Posterior cingulate gyrus (tissue), 11 donors: ENCODE data around the gene IARS1.

ENCODE experiments used
- DNase-seq, 10 donors: peaks; one replicate each; pipeline versions ENCODE4 v3.0.0 to v3.0.0-alpha.2; 2020 to 2021; ENCODE audit warnings: mixed read lengths in 3 of 10
- intact Hi-C: fragments of 100-400 bp; cut with DNase I; formaldehyde crosslinking; loops from one replicate; pipeline ENCODE4 v1.15.1; 2023

The IARS1 gene

DNA sequence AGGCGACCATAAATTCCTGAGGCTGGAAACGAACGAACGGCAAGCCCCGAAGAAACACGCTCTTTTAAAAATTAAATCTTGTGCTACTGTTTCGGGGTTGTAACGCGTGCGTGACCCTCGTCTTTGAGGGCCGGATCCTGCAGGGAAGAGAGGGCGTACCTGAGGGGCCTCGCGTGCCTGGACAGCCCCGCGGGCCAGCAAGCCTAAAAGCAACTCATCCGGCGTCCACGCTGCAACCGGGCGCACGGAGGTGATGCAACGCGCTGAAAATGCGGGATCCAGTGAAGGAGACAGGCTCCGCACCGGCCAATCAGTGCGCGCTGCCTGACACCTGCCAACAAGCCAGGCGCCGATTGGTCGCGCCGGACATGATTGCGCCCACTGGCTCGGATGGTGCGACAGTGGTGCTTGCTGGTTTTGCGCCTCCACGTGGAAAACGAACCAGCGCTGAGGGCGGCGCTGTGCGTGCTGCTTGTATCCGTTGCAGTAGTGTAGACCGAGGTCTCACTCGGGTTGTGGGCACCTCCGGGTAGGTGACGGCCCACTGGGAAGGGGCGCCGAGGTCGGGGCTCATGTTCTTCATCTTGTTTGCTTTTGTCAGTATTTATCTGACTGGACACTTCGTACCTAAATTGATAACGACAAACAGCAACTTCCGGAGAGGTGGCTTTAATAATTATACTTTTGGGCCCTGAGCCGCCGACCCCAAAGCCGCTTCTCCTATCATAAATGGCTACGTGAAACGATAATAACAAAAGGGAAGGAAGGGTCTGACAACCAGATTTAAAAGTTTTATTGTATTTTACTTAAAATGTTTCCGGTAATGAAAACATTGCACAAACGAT lies at the start of gene IARS1:
TSS of gene IARS1 (minus strand) at position 246 of the 845 bp plus-strand sequence. CDS start 4,278 bp downstream, outside the sequence.
- peak; percentile 98 to 100 (median 100) for DNase-seq
- intact Hi-C loops: loop anchor here (1.0 to 10.0 kb wide), 2 partner anchors 32 to 159 kb away; partner anchors contain the start of genes CENPP and NOL8

DNA sequence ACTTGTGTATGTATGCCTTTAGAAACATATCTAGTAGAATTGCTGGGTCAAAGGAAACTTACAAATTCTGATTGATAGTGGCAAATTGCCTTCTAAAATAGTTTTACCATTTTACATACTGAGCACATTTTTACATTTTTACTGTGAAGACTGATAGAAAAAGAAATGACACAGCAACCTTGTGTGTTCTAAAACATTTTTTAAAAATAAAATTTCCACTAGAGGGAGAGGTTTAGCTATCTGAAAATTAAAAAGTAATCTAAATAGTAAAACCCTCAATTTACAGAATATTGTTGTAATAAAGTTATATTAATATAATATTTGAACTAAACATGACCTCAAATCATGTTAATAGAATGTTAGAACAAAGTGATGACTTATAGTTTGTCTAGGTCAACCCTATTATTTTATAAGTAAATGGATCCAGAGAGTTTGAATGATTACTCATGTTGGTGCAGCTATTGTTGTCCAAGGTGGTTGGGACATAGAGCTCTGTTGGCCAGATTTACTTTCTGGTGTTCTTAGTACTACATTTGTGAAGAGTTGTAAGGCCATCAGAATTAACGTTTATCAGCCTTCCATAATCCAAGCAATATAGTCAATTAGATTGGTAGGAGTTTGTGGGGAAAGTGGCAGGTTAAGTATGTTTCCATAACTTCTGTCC lies 49.5 kb upstream of the IARS1 start:
- intact Hi-C loops: loop anchor here (5.0 to 10.0 kb wide), 2 partner anchors 92 to 289 kb away; no protein-coding TSS in a partner anchor
- DNase-seq: no peak

DNA sequence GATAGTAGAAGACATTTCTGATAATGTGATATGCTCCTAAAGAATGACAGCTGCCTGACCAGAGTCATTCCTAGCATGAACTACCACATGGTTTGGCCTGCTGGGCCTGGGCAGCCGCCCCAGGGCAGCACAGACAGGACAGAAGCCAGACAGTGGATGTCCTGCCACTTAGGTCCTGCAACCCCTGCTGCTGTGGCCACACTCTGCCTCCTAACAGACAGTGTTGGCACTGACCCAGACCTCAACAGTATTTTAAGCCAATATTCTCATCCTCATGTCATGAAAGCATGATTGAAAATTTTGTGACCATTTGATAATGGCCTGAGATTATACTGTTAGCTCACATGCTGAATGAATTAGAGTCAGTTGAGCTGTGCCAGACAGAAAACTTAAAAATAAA lies 48.1 kb upstream of the IARS1 start:
- intact Hi-C loops: loop anchor here (5.0 to 10.0 kb wide), 2 partner anchors 93 to 291 kb away; no protein-coding TSS in a partner anchor
- no peak for DNase-seq

DNA sequence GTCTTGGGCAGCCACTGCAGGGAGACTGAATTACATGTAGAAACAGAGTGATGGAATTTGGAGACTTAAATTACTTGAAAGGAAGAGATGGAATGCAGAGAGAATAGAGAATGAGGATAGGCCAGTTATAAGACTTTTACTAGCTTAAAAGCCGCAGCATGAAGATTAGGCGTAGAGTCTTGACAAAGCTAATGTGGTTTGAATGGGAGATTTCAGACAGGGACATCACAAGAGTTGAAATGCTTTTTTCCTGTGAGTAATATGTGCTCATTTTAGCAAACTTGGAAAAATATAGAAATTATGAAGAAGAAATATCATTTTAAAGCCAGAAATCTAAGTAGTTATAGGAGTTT lies 39.8 kb upstream of the IARS1 start:
- intact Hi-C loops: no loop called here
- DNase-seq: no peak

DNA sequence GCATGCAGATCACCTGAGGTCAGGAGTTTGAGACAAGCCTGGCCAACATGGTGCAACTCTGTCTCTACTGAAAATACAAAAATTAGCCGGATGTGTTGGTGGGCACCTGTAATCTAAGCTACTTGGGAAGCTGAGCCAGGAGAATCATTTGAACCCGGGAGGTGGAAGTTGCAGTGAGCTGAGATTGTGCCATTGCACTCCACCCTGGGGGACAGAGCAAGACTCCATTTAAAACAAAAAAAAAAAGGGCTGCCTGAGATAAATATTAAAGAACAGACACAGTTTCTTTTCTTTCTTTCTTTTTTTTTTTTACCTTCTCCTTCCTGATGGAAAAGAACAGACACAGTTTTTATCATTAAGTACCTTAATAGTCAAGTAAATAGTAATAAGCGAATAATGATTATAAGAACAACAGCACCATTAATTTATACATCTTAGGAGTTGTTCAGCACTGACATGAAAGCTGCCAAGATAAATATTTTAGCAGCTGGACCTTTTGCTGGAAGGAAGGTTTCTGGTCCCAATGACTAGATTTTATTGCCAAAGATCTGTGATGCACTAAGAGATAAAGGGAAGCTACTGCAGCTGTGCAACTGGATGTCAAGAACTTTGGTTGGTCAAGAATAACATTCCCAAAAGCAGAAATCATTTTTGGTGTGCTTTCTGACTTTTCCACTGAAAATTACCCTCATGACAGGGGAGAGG lies 39.2 kb upstream of the IARS1 start:
- intact Hi-C loops: no loop called here
- DNase-seq: no peak

DNA sequence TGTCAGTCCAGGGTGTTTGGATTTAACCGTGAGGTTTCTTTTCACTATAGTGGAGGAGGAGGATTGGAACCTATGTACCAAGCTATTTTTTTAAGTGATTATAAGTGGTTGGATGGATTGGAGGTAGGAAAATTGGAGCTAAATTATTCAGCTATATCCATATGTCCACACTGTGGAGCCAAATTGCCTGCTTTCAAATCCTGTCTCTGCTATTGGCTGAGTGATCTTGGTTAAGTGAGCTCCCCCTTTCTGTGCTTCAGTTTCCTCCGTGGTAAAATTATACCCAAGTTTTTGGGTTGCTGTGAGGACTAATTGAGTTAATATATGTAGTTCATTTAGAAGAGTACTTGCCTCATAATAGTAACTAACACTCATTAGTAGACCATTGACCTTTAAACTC lies 34.7 kb upstream of the IARS1 start:
- intact Hi-C loops: loop anchor here (5.0 kb wide), 1 partner anchor 304 kb away; no protein-coding TSS in a partner anchor

DNA sequence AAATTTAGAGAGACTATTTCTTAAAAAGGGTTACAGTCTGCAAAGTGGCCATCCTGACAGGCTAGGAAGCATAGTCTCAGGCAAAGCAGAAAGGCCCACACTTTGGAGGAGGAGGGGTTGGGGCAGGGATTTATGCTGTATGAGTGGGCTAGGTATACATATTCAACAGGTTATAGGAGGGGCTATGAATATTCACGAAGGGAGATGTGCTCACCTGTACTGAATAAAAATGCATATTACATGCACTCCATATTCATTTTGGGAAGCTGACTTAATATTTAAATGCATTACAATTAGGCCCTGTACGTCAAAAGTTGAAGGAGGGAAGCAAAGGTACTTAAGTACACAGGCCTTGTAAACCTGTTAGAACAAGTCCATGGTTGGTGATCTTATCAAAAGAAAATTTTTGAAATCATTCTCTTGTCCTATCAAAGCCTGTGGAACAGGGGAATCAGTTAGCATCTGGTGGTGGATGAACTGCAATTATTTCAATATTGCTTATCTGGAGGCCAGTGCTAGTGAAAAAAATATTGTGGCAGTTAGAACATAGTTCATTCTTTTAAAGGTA lies 33.9 kb upstream of the IARS1 start:
- intact Hi-C loops: loop anchor here (5.0 kb wide), 1 partner anchor 305 kb away; no protein-coding TSS in a partner anchor
- no peak for DNase-seq

More for the DNA sequence above, 34.7 kb upstream of the IARS1 start:
- DNase-seq: no peak

DNA sequence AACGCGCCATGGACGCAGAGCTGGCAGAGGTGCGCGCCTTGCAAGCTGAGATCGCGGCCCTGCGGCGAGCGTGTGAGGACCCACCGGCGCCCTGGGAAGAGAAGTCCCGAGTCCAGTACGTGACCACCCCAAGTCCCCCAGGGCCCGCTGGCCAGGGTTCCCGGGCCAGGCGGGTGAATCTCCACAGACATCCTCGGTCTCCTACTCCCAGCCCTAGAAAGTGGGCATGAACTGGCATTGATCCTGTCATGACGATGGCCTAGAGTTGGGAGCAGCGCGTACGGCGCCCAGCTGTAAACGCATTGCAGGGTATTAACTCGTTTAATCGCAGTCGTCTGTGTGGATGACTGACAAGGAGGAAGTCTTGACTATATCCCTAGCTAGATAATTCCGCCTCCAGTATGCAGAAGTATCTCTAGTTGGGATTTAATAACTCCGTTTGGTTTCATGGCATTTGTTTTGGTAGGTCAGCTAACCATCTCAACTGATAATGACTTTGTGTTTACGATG lies 32.5 kb upstream of the IARS1 start:
- intact Hi-C loops: loop anchor here (1.0 to 5.0 kb wide), 2 partner anchors 33 to 306 kb away; partner anchors contain the start of gene IARS1
- peak in 1 of 10 donors; percentile 91 for DNase-seq

DNA sequence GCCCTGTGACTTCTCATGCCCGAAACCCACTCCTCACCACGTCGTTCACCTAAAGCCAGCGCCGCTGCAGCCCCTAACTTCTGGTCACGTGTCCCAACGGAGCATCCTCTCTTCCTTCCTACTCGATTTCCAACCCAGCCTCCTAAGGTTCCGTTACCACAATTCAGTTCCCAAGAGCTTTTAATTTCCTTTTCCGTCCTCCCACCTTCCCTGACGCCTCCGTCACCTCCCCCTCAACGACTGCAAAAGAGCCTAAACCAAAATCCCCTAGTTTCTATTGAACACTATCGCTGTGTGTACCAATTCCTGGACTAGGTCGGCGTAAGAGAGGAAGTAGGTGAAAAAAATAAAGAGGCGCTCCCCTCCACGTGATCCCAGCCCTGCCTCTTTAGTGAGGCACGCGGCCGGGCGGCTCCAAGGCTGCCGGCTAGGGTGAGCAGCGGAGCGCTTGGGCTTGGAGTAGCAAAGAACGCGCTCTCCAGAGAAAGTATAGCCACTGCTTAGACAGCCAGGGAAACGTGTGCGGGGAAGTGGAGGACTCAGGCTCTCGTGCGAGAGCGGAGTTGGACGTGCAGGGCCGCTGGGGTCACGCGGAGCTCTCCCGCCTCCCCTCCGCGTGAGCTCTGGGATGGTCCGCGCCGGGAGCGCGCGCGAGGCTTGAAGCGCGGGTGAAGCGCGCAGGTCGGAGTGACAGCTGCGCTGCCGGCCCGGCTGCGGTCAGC lies 31.9 kb upstream of the IARS1 start, which contains the start of the genes CENPP and NOL8:
TSS of gene CENPP (plus strand) at position 685 of the 722 bp plus-strand sequence.
TSS of gene NOL8 (minus strand) at position 82 of the 722 bp plus-strand sequence. CDS start 1,189 bp downstream, outside the sequence.
- intact Hi-C loops: loop anchor here (1.0 to 5.0 kb wide), 2 partner anchors 32 to 307 kb away; partner anchors contain the start of gene IARS1
- peak; percentile 77 to 97 (median 84) for DNase-seq

DNA sequence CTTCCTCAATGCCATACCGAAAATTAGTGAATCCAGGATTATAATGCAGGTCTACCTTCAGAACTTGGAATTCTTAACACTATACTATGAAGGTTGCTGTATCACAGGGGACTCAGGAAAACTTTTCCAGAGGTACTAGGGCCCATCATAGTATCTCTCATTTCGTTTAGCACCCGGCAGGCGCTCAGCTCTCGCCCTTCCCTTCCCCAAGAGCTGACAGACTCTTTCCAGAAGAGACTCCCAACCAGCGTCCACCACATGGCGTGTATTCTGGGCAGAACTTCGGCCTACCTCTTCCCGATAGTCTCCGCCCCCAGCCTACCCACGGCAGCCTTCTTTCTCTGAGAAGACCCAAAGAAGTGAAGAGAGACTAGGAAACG lies 31.4 kb upstream of the IARS1 start:
- DNase-seq: peak in 1 of 10 donors; percentile 43
- intact Hi-C loops: loop anchor here (1.0 to 5.0 kb wide), 2 partner anchors 32 to 307 kb away; partner anchors contain the start of gene IARS1

DNA sequence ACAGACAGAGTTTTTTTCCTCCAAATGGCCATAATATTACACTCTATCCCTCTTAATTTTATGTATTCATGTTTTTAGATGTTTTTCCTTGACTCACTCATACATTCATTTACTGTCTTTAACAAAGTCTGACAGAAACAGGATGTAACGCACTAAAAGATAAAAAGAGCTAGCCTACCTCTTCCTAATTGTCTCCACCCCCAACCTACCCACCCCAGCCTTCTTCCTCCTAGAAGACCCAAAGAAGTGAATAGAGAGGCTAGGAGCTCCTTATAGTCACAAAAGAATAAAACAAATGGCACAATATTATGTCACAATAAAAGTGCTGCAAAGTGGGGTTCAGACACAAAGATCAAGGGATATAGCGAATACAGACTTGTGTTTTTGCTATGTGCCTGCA lies 30.9 kb upstream of the IARS1 start:
- DNase-seq: no peak
- intact Hi-C loops: no loop called here

DNA sequence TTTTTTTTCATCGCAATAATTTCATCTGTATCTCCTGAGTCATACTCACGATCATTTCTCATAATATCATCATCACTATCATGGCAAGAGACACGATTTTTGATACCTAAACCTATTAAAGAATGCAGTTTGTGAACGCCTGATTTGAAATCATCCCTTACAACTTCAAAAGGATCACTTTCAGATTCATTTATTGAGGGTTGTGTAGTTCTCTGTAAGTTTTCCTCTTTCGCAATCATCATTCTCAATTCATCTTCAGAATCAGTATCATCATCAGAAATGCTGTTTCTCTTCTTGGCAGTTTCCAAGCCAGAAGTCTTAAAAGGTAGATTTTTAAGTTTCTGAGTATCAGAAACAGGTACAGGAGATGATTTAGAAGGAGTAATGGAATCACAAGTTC lies 22.0 kb upstream of the IARS1 start:
- intact Hi-C loops: no loop called here
- DNase-seq: no peak

DNA sequence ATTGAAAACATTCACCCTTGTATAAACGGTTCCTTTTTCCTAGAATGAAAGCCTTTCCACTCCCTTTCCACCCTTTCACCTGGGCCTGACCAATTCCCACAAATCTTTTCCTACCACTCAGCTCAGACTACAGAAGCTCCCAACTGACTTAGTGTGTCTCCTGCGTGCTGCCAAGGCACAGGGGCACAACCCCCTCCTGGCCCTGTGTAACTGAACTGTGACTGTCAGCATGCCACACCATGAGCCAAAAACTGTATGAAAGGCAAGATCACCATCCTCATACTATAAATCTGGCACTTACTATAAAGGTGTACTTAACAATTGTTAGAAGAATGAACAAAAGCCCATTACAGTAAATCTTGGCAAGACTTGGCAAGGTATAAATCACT lies 20.1 kb upstream of the IARS1 start:
- no peak for DNase-seq
- intact Hi-C loops: no loop called here

DNA sequence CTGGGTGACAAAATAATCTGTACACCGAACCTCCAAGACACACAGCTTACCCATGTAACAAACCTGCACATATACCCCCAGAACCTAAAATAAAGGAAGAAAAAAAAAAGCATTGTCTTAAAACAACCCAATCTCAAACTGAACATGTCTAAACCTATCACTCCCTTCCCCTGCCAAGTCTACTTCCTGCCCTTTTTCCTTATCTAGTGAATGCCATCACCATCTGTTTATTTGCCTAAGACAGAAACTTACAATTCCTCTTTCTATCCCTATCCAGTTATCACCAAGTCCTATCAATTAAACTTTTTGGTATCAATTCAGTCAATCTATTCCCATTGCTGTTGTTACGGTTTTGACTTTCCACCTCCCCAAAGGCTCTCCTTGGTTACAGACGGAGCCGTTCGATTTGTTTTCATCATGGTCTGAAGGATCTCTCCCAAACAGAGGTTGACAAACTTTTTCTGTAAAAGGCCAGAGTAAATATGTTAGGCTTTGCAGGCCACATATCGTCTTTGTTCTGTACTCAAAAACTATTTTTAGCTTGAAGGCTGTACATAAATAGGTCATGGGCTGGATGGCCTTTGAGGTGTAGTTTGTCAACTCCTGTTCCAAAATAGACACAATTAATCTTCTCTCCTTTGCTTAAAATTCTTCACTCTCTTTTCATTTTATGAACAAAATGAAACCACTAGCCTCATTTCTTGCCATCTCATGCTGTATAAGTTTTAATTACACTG lies 19.6 kb upstream of the IARS1 start:
- DNase-seq: no peak
- intact Hi-C loops: no loop called here

DNA sequence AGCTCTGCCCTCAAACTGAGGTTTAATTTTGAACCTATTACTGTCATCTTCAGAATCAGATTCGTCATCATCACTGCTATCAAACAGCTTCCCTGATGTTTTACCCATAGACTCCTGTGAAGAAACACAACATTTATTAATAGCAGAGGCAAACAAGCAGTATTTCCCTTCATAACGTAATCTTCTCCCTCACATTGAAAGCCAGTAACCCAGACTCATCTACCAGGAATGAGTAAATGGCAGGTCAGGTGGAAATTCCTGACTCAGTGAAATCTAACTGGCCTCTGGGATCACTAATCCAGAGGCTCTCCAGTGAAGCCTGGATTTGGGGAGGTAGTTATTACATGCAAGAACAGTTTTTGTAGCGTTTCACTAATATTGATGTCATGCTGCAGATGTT lies 17.1 kb upstream of the IARS1 start:
- intact Hi-C loops: no loop called here
- DNase-seq: no peak

DNA sequence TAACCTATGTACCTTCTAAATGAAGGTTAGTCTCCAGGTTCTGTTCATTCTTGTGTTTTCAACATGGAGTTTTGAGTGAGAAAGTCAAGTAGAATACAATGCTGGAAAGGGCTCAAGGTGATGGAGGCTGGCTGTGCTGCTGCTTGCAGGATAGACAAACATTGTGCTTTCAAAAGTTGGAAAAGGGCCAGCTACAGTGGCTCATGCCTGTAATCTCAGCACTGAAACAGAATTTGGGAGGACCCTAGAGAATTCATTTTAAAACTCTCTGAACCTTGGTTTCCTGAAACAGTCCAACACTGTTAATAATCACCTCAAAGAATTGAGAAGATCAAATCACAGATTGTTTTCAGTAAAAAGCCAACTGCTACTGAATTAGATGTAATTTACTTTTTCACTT lies 15.4 kb upstream of the IARS1 start:
- intact Hi-C loops: no loop called here

DNA sequence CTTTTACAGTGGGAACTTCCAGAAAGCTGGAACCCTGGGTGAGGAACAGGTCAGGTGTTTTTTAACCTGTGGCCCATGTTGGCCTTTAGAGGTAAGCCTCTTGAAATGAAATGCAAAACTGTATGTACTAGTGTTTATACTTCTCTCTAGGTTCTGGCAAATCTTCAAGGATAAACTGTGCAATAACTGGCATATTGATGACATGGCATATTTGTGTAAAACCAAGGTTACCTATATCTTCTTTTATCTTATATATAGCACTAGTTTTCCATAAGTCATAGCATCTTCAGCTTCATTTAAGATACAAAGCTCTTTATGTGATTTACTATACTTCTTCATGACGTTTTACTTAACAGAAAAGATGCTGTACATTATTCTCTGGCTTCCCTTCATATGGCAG lies 7.4 kb upstream of the IARS1 start:
- no peak for DNase-seq
- intact Hi-C loops: no loop called here

More for the DNA sequence above, 15.4 kb upstream of the IARS1 start:
- no peak for DNase-seq

DNA sequence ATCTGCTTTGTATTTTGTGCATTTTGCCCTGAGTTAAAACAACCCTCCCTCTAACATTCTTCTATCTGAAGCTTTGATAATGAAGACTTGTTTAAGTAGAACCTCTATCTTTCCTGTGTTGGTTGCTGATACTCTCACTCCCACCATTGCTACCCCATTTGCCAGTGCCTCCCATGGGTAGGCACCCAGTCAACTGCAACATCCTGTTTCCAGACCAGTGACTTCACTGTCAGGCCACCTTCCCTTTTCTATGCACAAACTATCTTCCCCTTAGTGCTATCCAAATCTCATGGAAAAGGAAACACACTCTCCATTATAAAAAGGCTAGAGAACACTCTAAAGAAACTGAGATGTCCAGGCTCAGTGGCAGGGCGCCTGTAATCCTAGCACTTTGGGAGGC lies 5.6 kb upstream of the IARS1 start:
- intact Hi-C loops: loop anchor here (10.0 kb wide), 1 partner anchor 164 kb away; no protein-coding TSS in a partner anchor
- no peak for DNase-seq
